GM18519 (cell line): ENCODE data around the gene FGR.

ENCODE experiments used
- ATAC-seq: cut with Tn5 transposase; IDR thresholded peaks from one replicate; pipeline ENCODE4 v1.9.1; 2021; ENCODE audit warnings: mild to moderate bottlenecking, moderate library complexity; ENCODE audit not compliant: unreplicated experiment, low FRiP score

FGR gene

GRCh38 chr1:27603309-27603680, 31.7 kb downstream of the FGR start:
- no peak for ATAC-seq

GRCh38 chr1:27602462-27603308, 32.3 kb downstream of the FGR start:
- no peak for ATAC-seq

GRCh38 chr1:27601771-27602461, 33.1 kb downstream of the FGR start:
- no peak for ATAC-seq

- no peak for ATAC-seq
Observed at GRCh38 chr1:27601321-27601770, 33.6 kb downstream of the FGR start.

GRCh38 chr1:27600498-27601175, 34.3 kb downstream of the FGR start:
- ATAC-seq = no peak

GRCh38 chr1:27599605-27600497, 35.1 kb downstream of the FGR start:
- no peak for ATAC-seq

- ATAC-seq = no peak
Observed at GRCh38 chr1:27598902-27599528, 36.0 kb downstream of the FGR start.

- ATAC-seq = no peak
Observed at GRCh38 chr1:27598295-27598687, 36.7 kb downstream of the FGR start.

- no peak for ATAC-seq
Observed at GRCh38 chr1:27597516-27598294, 37.3 kb downstream of the FGR start.

- no peak for ATAC-seq
Observed at GRCh38 chr1:27596986-27597385, 38.0 kb downstream of the FGR start.

GRCh38 chr1:27596261-27596660, 38.7 kb downstream of the FGR start:
- no peak for ATAC-seq

- ATAC-seq = no peak
Observed at GRCh38 chr1:27595597-27595996, 39.4 kb downstream of the FGR start.

GRCh38 chr1:27594564-27595510, 40.1 kb downstream of the FGR start:
- ATAC-seq = no peak

GRCh38 chr1:27593678-27594563, 41.1 kb downstream of the FGR start:
- ATAC-seq = no peak

GRCh38 chr1:27592931-27593677, 41.9 kb downstream of the FGR start:
- no peak for ATAC-seq

GRCh38 chr1:27592232-27592930, 42.6 kb downstream of the FGR start:
- ATAC-seq = no peak
